Endothelial cell of umbilical vein (primary cell): ENCODE data around the gene TMC2.

Experiments
- EZH2 ChIP-seq: IDR thresholded peaks from 2 replicates; pipeline ENCODE4 v1.6.1; 2012; ENCODE audit warnings: borderline replicate concordance, low read depth, mild to moderate bottlenecking, moderate library complexity, low read length, inconsistent platforms; ENCODE audit not compliant: severe bottlenecking
- FOS ChIP-seq: IDR thresholded peaks from 2 replicates; pipeline ENCODE4 v1.6.1; 2011; ENCODE audit warnings: mild to moderate bottlenecking, low read length, moderate library complexity, borderline replicate concordance; ENCODE audit not compliant: insufficient read depth
- JUN ChIP-seq: IDR thresholded peaks from 2 replicates; pipeline ENCODE4 v1.6.1; 2011; ENCODE audit warnings: borderline replicate concordance, low read depth; ENCODE audit not compliant: insufficient read length, insufficient read depth
- MYC ChIP-seq: IDR thresholded peaks from one replicate; pipeline ENCODE4 v1.6.1; 2011; ENCODE audit warnings: mild to moderate bottlenecking, low read depth, low read length
- POLR2A ChIP-seq: IDR thresholded peaks from 2 replicates; pipeline ENCODE4 v1.6.1; 2012; ENCODE audit warnings: low read depth, mild to moderate bottlenecking, control low read depth, low read length
- POLR2AphosphoS5 ChIP-seq: IDR thresholded peaks from 2 replicates; pipeline ENCODE4 v1.6.1; 2012; ENCODE audit warnings: low read depth, mild to moderate bottlenecking, control low read depth, low read length, moderate library complexity; ENCODE audit not compliant: insufficient read depth
- TF ChIP-seq, protein P1 (sequence below), 2 donors: IDR thresholded peaks; 1 replicate in 1 of 2; 2 replicates in 1 of 2; pipeline ENCODE4 v1.5.1; 2011; ENCODE audit warnings: low read length in 2 of 2, mild to moderate bottlenecking in 2 of 2, moderate library complexity in 2 of 2, control low read depth in 1 of 2, inconsistent platforms in 1 of 2, low read depth in 1 of 2; ENCODE audit not compliant: insufficient read depth in 1 of 2; ENCODE audit errors: extremely low read depth in 1 of 2
- TF ChIP-seq, protein P2 (sequence below): IDR thresholded peaks from 2 replicates; pipeline ENCODE4 v1.6.1; 2011; ENCODE audit not compliant: insufficient read depth, insufficient read length

DNA sequence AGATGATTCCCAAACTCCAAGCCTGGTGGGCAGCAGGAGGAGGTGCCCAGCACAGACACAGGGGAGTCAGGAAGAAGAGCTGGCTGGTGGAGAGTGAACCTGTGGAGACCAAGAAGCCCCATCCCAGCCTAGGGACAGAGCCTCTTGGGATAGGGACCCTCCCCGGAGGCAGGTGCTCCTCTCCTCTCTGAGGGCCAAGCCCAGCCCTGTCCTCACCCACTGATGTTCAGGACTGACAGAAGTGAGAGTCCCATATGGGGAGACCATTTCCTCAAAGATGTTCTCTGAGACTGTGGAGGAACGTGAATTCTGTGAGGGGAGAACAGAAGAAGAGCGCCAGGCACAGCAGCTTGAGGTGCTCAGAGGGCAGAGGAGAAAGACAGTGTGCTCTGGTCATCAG lies 153.8 kb downstream of the TMC2 start:
- TF ChIP-seq EZH2 (no peak), POLR2A (no peak), POLR2AphosphoS5 (no peak), MYC (no peak), FOS (no peak), JUN (no peak)
- TF ChIP-seq, protein P1, sequence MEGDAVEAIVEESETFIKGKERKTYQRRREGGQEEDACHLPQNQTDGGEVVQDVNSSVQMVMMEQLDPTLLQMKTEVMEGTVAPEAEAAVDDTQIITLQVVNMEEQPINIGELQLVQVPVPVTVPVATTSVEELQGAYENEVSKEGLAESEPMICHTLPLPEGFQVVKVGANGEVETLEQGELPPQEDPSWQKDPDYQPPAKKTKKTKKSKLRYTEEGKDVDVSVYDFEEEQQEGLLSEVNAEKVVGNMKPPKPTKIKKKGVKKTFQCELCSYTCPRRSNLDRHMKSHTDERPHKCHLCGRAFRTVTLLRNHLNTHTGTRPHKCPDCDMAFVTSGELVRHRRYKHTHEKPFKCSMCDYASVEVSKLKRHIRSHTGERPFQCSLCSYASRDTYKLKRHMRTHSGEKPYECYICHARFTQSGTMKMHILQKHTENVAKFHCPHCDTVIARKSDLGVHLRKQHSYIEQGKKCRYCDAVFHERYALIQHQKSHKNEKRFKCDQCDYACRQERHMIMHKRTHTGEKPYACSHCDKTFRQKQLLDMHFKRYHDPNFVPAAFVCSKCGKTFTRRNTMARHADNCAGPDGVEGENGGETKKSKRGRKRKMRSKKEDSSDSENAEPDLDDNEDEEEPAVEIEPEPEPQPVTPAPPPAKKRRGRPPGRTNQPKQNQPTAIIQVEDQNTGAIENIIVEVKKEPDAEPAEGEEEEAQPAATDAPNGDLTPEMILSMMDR (IDR thresholded peaks at IDR 0.05; ENCODE audit: extremely low read depth in 1 of 2, insufficient read depth in 1 of 2, low read depth in 1 of 2, low read length in 2 of 2) = no peak
- TF ChIP-seq, protein P2, sequence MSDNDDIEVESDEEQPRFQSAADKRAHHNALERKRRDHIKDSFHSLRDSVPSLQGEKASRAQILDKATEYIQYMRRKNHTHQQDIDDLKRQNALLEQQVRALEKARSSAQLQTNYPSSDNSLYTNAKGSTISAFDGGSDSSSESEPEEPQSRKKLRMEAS = no peak
